Kidney (tissue), 14 donors: ENCODE data around the gene EML6. TPM values are rescaled to one million over a fixed set of nuclear protein-coding genes. Genes with fewer than 3 reads are reported as not detected.
A peak's percentile ranks its signal among the peaks of the same experiment; 100 is the strongest.

Source experiments
- DNase-seq, 5 donors: peaks; one replicate each; pipeline ENCODE4 v3.0.0-alpha.2; 2013 to 2020
- FAIRE-seq: peaks from 2 replicates; lab custom pipeline; 2012; peaks lifted over from hg19 to GRCh38; lab: Jason Lieb, UNC
- H3K27ac ChIP-seq, 2 donors: one replicate each; pipeline ENCODE4 v1.7.0; 2013; ENCODE audit warnings: low read depth in 2 of 2, low read length in 2 of 2, inconsistent platforms in 1 of 2
- H3K27me3 ChIP-seq: one replicate; pipeline ENCODE4 v1.7.1; 2013; ENCODE audit warnings: low read length, inconsistent platforms; ENCODE audit not compliant: control insufficient read depth, insufficient read depth
- H3K36me3 ChIP-seq, 3 donors: one replicate each; pipeline versions ENCODE4 v1.7.0 to v1.7.1; 2013; ENCODE audit warnings: low read length in 3 of 3, control low read depth in 1 of 3, inconsistent platforms in 1 of 3; ENCODE audit not compliant: insufficient read depth in 3 of 3, control insufficient read depth in 2 of 3
- H3K4me1 ChIP-seq, 3 donors: one replicate each; pipeline versions ENCODE4 v1.7.0 to v1.7.1; 2013; ENCODE audit warnings: low read length in 3 of 3, inconsistent platforms in 1 of 3, low read depth in 1 of 3; ENCODE audit not compliant: control insufficient read depth in 2 of 3, insufficient read depth in 2 of 3
- H3K4me3 ChIP-seq, 3 donors: one replicate each; pipeline versions ENCODE4 v1.7.0 to v1.8.1; 2013; ENCODE audit warnings: low read length in 3 of 3, control low read depth in 1 of 3, inconsistent platforms in 1 of 3
- H3K9ac ChIP-seq, 3 donors: one replicate each; pipeline versions ENCODE4 v1.7.0 to v1.7.1; 2013; ENCODE audit warnings: low read length in 3 of 3, control low read depth in 1 of 3, inconsistent platforms in 1 of 3
- H3K9me3 ChIP-seq, 3 donors: one replicate each; pipeline versions ENCODE4 v1.7.0 to v1.7.1; 2013; ENCODE audit warnings: low read length in 3 of 3, control low read depth in 1 of 3, inconsistent platforms in 1 of 3; ENCODE audit not compliant: control insufficient read depth in 2 of 3, insufficient read depth in 1 of 3
- CTCF ChIP-seq: IDR thresholded peaks from 3 replicates; pipeline ENCODE4 v1.5.1; 2012; ENCODE audit warnings: mild to moderate bottlenecking, moderate library complexity, borderline replicate concordance; ENCODE audit not compliant: insufficient read depth; ENCODE audit errors: extremely low read depth
- intact Hi-C: fragments of 100-400 bp; cut with DNase I; formaldehyde crosslinking; loops from one replicate; pipeline ENCODE4 v1.11.1; 2022
- polyA plus RNA-seq: library from polyadenylated mRNA; stranded (reverse); fragments of 350-450 nt; fragmentation: Illumina TruSeq; extraction: RNeasy Lipid Tissue Mini Kit (QIAGEN cat#74804); gene quantifications from one replicate; pipeline ENCODE4 v1.2.3, GENCODE V29; 2014; ENCODE audit warnings: low read depth, low replicate concordance; ENCODE audit not compliant: insufficient read depth
- total RNA-seq: library from RNA; stranded (reverse); fragmentation: NEBNext Ultra II Directional; extraction: Animal tissue kit (Norgen Biotek cat#: 25700); gene quantifications from one replicate; pipeline ENCODE4 v1.2.1, GENCODE V29; 2021
- donor health status: control.
- donor health status: control.
- donor health status: control.
- donor health status: control.
- donor health status: control.
- donor health status: DM: yes; HTN: yes; CAD: no.
- donor health status: Normal renal cell carcinoma (clear cell type).

EML6 gene
- total and polyA plus RNA-seq, 2 donors from 2014 or later: 1.7 to 3.1 TPM

GRCh38 chr2:54975175-54975574 is 251.7 kb downstream of the EML6 start:
- H3K27ac ChIP-seq: no peak overlapping the region
- H3K4me3 ChIP-seq: no peak overlapping the region
- no peaks in the 10 kb centered on the region for H3K9me3 ChIP-seq
- no peak overlapping the region for H3K9ac ChIP-seq
- FAIRE-seq: no peak
- H3K27me3 ChIP-seq: no peaks in the 10 kb centered on the region
- intact Hi-C loops: no loop called here
- TF ChIP-seq CTCF: no peak
- H3K4me1 ChIP-seq: peaks cover 2 to 19% (median 11%) of the 10 kb centered on the region in 3 donors
- no peak for DNase-seq
- H3K36me3 ChIP-seq: peaks cover 0 to 12% (median 3%) of the 10 kb centered on the region in 3 donors

- H3K9ac ChIP-seq: no peak overlapping the region
- H3K36me3 ChIP-seq: peaks cover 0 to 7% (median 2%) of the 10 kb centered on the region in 3 donors
- FAIRE-seq (no peak), DNase-seq (no peak)
- H3K9me3 ChIP-seq: no peaks in the 10 kb centered on the region
- H3K27me3 ChIP-seq: no peaks in the 10 kb centered on the region
- intact Hi-C loops: no loop called here
- TF ChIP-seq CTCF: no peak
- peaks cover 2 to 19% (median 11%) of the 10 kb centered on the region in 3 donors for H3K4me1 ChIP-seq
- H3K27ac ChIP-seq: no peak overlapping the region
- H3K4me3 ChIP-seq: no peak overlapping the region
Observed at GRCh38 chr2:54975598-54976492, 252.4 kb downstream of the EML6 start.

- H3K9me3 ChIP-seq: no peaks in the 10 kb centered on the region
- no peaks in the 10 kb centered on the region for H3K36me3 ChIP-seq
- peak overlapping the region; percentile 7 to 51 for H3K27ac ChIP-seq
- peaks cover 2 to 19% (median 11%) of the 10 kb centered on the region in 3 donors for H3K4me1 ChIP-seq
- no peak overlapping the region for H3K9ac ChIP-seq
- DNase-seq: peak in 2 of 5 donors; percentile 68 to 86
- no peaks in the 10 kb centered on the region for H3K27me3 ChIP-seq
- H3K4me3 ChIP-seq: no peak overlapping the region
- FAIRE-seq: no peak
- intact Hi-C loops: no loop called here
- TF ChIP-seq CTCF: no peak
Observed at GRCh38 chr2:54977149-54977548, 253.7 kb downstream of the EML6 start.
